HG03064 (cell line): Measurements from ENCODE around the gene TOM1.
"Not testable (repeated sequence)": the region's sequence is repeated elsewhere in the genome, so short reads cannot be mapped to it uniquely, and the experiment has no call there.

Experiments
- ATAC-seq: cut with Tn5 transposase; IDR thresholded peaks from one replicate; pipeline ENCODE4 v1.9.1; 2021; ENCODE audit warnings: low read depth; ENCODE audit not compliant: unreplicated experiment

Gene TOM1

GRCh38 chr22:35390933-35391332 lies 91.2 kb downstream of the TOM1 start:
- ATAC-seq: no peak

GRCh38 chr22:35392357-35392756 lies 92.7 kb downstream of the TOM1 start:
- ATAC-seq: no peak

GRCh38 chr22:35393116-35394010 lies 93.7 kb downstream of the TOM1 start:
- no peak for ATAC-seq

- no peak for ATAC-seq
These were observed 94.3 kb downstream of the TOM1 start for GRCh38 chr22:35394011-35394312.

GRCh38 chr22:35394810-35395563 lies 95.3 kb downstream of the TOM1 start:
- ATAC-seq: no peak

GRCh38 chr22:35396622-35397021 lies 96.9 kb downstream of the TOM1 start:
- not testable (repeated sequence) for ATAC-seq

GRCh38 chr22:35397095-35397904 lies 97.6 kb downstream of the TOM1 start:
- ATAC-seq: no peak
